ENCODE data around the gene SLC7A5.
A peak's percentile ranks its signal among the peaks of the same experiment; 100 is the strongest.
"Not testable (repeated sequence)": the region's sequence is repeated elsewhere in the genome, so short reads cannot be mapped to it uniquely, and the experiment has no call there.

Gene SLC7A5

GRCh38 chr16:87789437-87790291 lies 79.6 kb downstream of the SLC7A5 start:
- no peak for DNase-seq

- not testable (repeated sequence) for DNase-seq
Observed at GRCh38 chr16:87788730-87789436, 80.4 kb downstream of the SLC7A5 start.

GRCh38 chr16:87787451-87788091 lies 81.7 kb downstream of the SLC7A5 start:
- DNase-seq = not testable (repeated sequence)

GRCh38 chr16:87784812-87785211 lies 84.5 kb downstream of the SLC7A5 start:
- no peak for DNase-seq

- no peak for DNase-seq
Observed at GRCh38 chr16:87782033-87782432, 87.3 kb downstream of the SLC7A5 start.

GRCh38 chr16:87780385-87780989 lies 88.8 kb downstream of the SLC7A5 start:
- DNase-seq = peak; percentile 66
